ENCODE data around the gene ST3GAL4.

The ST3GAL4 gene

GRCh38 chr11:126456783-126457542 is 101.5 kb downstream of the ST3GAL4 start:
- DNase-seq = no peak

GRCh38 chr11:126457817-126458216 is 102.3 kb downstream of the ST3GAL4 start:
- DNase-seq = no peak

GRCh38 chr11:126459691-126460281 is 104.3 kb downstream of the ST3GAL4 start:
- DNase-seq = no peak

GRCh38 chr11:126460417-126461095 is 105.1 kb downstream of the ST3GAL4 start:
- no peak for DNase-seq

GRCh38 chr11:126461096-126461440 is 105.6 kb downstream of the ST3GAL4 start:
- no peak for DNase-seq

- DNase-seq = no peak
These were observed 106.5 kb downstream of the ST3GAL4 start for GRCh38 chr11:126461996-126462395.

GRCh38 chr11:126462422-126462821 is 106.9 kb downstream of the ST3GAL4 start:
- no peak for DNase-seq

Data from NCI-H82 (cell line).